ENCODE measurements around the gene EPG5.

EPG5 gene

GRCh38 chr18:45863469-45863868, 103.7 kb downstream of the EPG5 start:
- DNase-seq: no peak
- Histone ChIP-seq H3K9me3 (ENCODE audit: control extremely low read depth in 1 of 5, control insufficient read depth in 4 of 5, insufficient read depth in 2 of 5, low read depth in 1 of 5, low read length in 4 of 5) (peaks cover 0 to 4% (median 0%) of the 10 kb centered on the region in 5 experiments), H3K27me3 (replicated peaks in 2 of 5; ENCODE audit: control insufficient read depth in 4 of 5, insufficient read depth in 5 of 5, low read length in 4 of 5) (no peaks in the 10 kb centered on the region), H3K4me3 (ENCODE audit: control insufficient read depth in 1 of 7, extremely low read depth in 1 of 7, insufficient read depth in 4 of 7, low read depth in 2 of 7, low read length in 6 of 7) (no peak overlapping the region), H3K36me3 (ENCODE audit: control insufficient read depth in 4 of 4, insufficient read depth in 4 of 4, low read length in 3 of 4) (peaks cover 36 to 86% (median 63%) of the 10 kb centered on the region in 4 experiments), H3K4me1 (ENCODE audit: control extremely low read depth in 1 of 4, control insufficient read depth in 4 of 4, insufficient read depth in 4 of 4, low read length in 3 of 4) (no peaks in the 10 kb centered on the region), H3K27ac (ENCODE audit: insufficient read depth in 1 of 2, low read depth in 1 of 2, low read length in 2 of 2, poor library complexity in 1 of 2, severe bottlenecking in 2 of 2) (no peak overlapping the region)
- POLR2A ChIA-PET: no interaction called here
- CTCF ChIA-PET: no interaction called here
- WGBS (ENCODE audit: insufficient coverage): no CpG with 5 or more reads among the region's 1 CpG

GRCh38 chr18:45861926-45862325, 105.2 kb downstream of the EPG5 start:
- CTCF ChIA-PET: no interaction called here
- no peaks in the 10 kb centered on the region for H3K27me3 ChIP-seq (replicated peaks in 2 of 5; ENCODE audit: control insufficient read depth in 4 of 5, insufficient read depth in 5 of 5, low read length in 4 of 5)
- POLR2A ChIA-PET: no interaction called here
- no CpG with 5 or more reads among the region's 1 CpG for WGBS (ENCODE audit: insufficient coverage)
- H3K27ac ChIP-seq (ENCODE audit: insufficient read depth in 1 of 2, low read depth in 1 of 2, low read length in 2 of 2, poor library complexity in 1 of 2, severe bottlenecking in 2 of 2): no peak overlapping the region
- peaks cover 34 to 87% (median 64%) of the 10 kb centered on the region in 4 experiments for H3K36me3 ChIP-seq (ENCODE audit: control insufficient read depth in 4 of 4, insufficient read depth in 4 of 4, low read length in 3 of 4)
- no peak overlapping the region for H3K4me3 ChIP-seq (ENCODE audit: control insufficient read depth in 1 of 7, extremely low read depth in 1 of 7, insufficient read depth in 4 of 7, low read depth in 2 of 7, low read length in 6 of 7)
- no peaks in the 10 kb centered on the region for H3K4me1 ChIP-seq (ENCODE audit: control extremely low read depth in 1 of 4, control insufficient read depth in 4 of 4, insufficient read depth in 4 of 4, low read length in 3 of 4)
- H3K9me3 ChIP-seq (ENCODE audit: control extremely low read depth in 1 of 5, control insufficient read depth in 4 of 5, insufficient read depth in 2 of 5, low read depth in 1 of 5, low read length in 4 of 5): peaks cover 0 to 4% (median 0%) of the 10 kb centered on the region in 5 experiments
- no peak for DNase-seq

GRCh38 chr18:45860971-45861370, 106.2 kb downstream of the EPG5 start:
- no peak for DNase-seq
- ChIA-PET CTCF (interaction anchor here (0.9 kb wide), 1 partner anchor 19 kb away, joined by 4 read pairs; no protein-coding TSS in a partner anchor), POLR2A (no interaction called here)
- Histone ChIP-seq H3K9me3 (ENCODE audit: control extremely low read depth in 1 of 5, control insufficient read depth in 4 of 5, insufficient read depth in 2 of 5, low read depth in 1 of 5, low read length in 4 of 5) (peaks cover 0 to 4% (median 0%) of the 10 kb centered on the region in 5 experiments), H3K4me1 (ENCODE audit: control extremely low read depth in 1 of 4, control insufficient read depth in 4 of 4, insufficient read depth in 4 of 4, low read length in 3 of 4) (no peaks in the 10 kb centered on the region), H3K27me3 (replicated peaks in 2 of 5; ENCODE audit: control insufficient read depth in 4 of 5, insufficient read depth in 5 of 5, low read length in 4 of 5) (no peaks in the 10 kb centered on the region), H3K36me3 (ENCODE audit: control insufficient read depth in 4 of 4, insufficient read depth in 4 of 4, low read length in 3 of 4) (peaks cover 35 to 88% (median 60%) of the 10 kb centered on the region in 4 experiments), H3K4me3 (ENCODE audit: control insufficient read depth in 1 of 7, extremely low read depth in 1 of 7, insufficient read depth in 4 of 7, low read depth in 2 of 7, low read length in 6 of 7) (no peak overlapping the region), H3K27ac (ENCODE audit: insufficient read depth in 1 of 2, low read depth in 1 of 2, low read length in 2 of 2, poor library complexity in 1 of 2, severe bottlenecking in 2 of 2) (no peak overlapping the region)
- no CpG with 5 or more reads among the region's 3 CpGs for WGBS (ENCODE audit: insufficient coverage)

DNA sequence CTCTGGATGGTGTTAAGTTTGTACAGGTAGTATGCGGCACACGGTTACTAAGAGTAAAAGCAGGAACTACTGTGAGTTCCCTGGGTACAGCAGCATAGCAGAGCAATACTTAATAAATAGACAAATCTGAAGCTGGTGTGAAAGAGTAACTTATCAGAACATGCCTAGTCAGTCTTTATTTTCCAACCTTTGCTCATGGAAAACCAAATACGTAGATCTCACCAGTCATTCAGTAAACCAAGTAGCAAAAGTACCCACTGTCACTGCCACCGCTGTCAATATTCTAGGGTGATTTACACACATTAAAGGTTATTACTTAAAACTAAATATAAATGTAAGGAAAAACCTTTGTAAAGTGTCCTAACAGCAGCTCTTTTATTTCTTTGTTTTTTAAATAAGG, 106.6 kb downstream of the EPG5 start:
- H3K27ac ChIP-seq (ENCODE audit: insufficient read depth in 1 of 2, low read depth in 1 of 2, low read length in 2 of 2, poor library complexity in 1 of 2, severe bottlenecking in 2 of 2): no peak overlapping the region

GRCh38 chr18:45859334-45859733, 107.8 kb downstream of the EPG5 start:
- Histone ChIP-seq H3K36me3 (ENCODE audit: control insufficient read depth in 4 of 4, insufficient read depth in 4 of 4, low read length in 3 of 4) (peaks cover 31 to 88% (median 60%) of the 10 kb centered on the region in 4 experiments), H3K4me1 (ENCODE audit: control extremely low read depth in 1 of 4, control insufficient read depth in 4 of 4, insufficient read depth in 4 of 4, low read length in 3 of 4) (no peaks in the 10 kb centered on the region), H3K4me3 (ENCODE audit: control insufficient read depth in 1 of 7, extremely low read depth in 1 of 7, insufficient read depth in 4 of 7, low read depth in 2 of 7, low read length in 6 of 7) (no peak overlapping the region), H3K9me3 (ENCODE audit: control extremely low read depth in 1 of 5, control insufficient read depth in 4 of 5, insufficient read depth in 2 of 5, low read depth in 1 of 5, low read length in 4 of 5) (peaks cover 0 to 4% (median 0%) of the 10 kb centered on the region in 5 experiments), H3K27me3 (replicated peaks in 2 of 5; ENCODE audit: control insufficient read depth in 4 of 5, insufficient read depth in 5 of 5, low read length in 4 of 5) (no peaks in the 10 kb centered on the region), H3K27ac (ENCODE audit: insufficient read depth in 1 of 2, low read depth in 1 of 2, low read length in 2 of 2, poor library complexity in 1 of 2, severe bottlenecking in 2 of 2) (no peak overlapping the region)
- 100% methylated on average over 1 of the region's 3 CpGs for WGBS (ENCODE audit: insufficient coverage)
- ChIA-PET POLR2A (no interaction called here), CTCF (interaction anchor here (1.0 to 2.0 kb wide), 3 partner anchors 9 to 155 kb away, joined by 3 to 7 read pairs (median 4); no protein-coding TSS in a partner anchor)
- DNase-seq: no peak

More for the DNA sequence above, 106.6 kb downstream of the EPG5 start:
- DNase-seq: no peak
- H3K4me1 ChIP-seq (ENCODE audit: control extremely low read depth in 1 of 4, control insufficient read depth in 4 of 4, insufficient read depth in 4 of 4, low read length in 3 of 4): no peaks in the 10 kb centered on the region
- no peaks in the 10 kb centered on the region for H3K27me3 ChIP-seq (replicated peaks in 2 of 5; ENCODE audit: control insufficient read depth in 4 of 5, insufficient read depth in 5 of 5, low read length in 4 of 5)
- H3K4me3 ChIP-seq (ENCODE audit: control insufficient read depth in 1 of 7, extremely low read depth in 1 of 7, insufficient read depth in 4 of 7, low read depth in 2 of 7, low read length in 6 of 7): no peak overlapping the region
- H3K36me3 ChIP-seq (ENCODE audit: control insufficient read depth in 4 of 4, insufficient read depth in 4 of 4, low read length in 3 of 4): peaks cover 33 to 88% (median 61%) of the 10 kb centered on the region in 4 experiments
- WGBS (ENCODE audit: insufficient coverage): 92% methylated on average over 3 of the region's 4 CpGs
- ChIA-PET POLR2A (no interaction called here), CTCF (interaction anchor here (0.9 kb wide), 1 partner anchor 19 kb away, joined by 4 read pairs; no protein-coding TSS in a partner anchor)
- peaks cover 0 to 4% (median 0%) of the 10 kb centered on the region in 5 experiments for H3K9me3 ChIP-seq (ENCODE audit: control extremely low read depth in 1 of 5, control insufficient read depth in 4 of 5, insufficient read depth in 2 of 5, low read depth in 1 of 5, low read length in 4 of 5)

DNA sequence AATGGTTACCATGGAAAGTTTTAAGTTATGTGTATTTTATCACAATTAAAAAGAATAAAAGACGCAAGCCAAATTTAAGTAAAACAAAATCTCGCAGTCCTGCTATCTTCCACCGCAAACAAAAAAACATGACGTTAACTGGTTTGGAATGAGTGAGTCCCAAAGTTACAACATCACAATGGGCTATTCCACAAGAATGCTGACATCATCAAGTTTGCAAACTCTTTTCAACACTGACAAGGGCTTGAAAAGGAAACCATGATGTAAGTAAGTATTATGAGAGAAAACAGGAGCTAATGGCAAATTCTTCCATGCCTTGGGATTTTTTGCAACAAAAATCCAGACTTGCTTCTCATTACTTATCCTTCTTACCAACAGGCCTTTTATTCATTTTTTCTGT, 110.6 kb downstream of the EPG5 start:
- 100% methylated on average over 1 of the region's 4 CpGs for WGBS (ENCODE audit: insufficient coverage)

DNA sequence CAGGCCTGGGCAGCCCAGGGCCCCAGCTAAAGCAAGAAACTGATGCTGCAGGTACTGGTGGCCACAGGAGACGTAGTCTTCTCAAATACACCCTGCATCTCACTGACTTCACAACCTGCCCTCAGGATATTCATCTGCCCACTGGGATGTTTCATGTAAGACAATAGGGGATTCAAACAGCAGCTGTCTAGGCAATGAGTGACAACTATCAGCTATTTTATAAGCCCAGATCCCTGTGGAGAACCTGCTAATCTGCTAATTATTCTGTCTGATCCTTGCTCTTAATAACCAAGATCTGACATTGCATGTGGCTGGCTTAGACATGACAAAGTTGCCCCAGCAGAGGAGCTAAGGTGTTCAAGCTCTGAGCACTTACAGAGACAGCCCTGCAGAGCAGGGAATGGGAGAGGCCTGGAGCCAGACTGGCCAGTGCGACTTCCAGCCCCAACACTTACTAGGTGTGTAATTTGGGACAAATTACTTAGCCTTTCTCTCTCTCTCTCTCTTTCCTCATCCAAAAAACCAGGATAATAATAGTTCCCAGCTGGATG, 113.0 kb downstream of the EPG5 start:
- 100% methylated on average over 2 of the region's 2 CpGs for WGBS (ENCODE audit: insufficient coverage)
- H3K4me3 ChIP-seq (ENCODE audit: control insufficient read depth in 1 of 7, extremely low read depth in 1 of 7, insufficient read depth in 4 of 7, low read depth in 2 of 7, low read length in 6 of 7): no peak overlapping the region
- no peak for DNase-seq
- H3K27ac ChIP-seq (ENCODE audit: insufficient read depth in 1 of 2, low read depth in 1 of 2, low read length in 2 of 2, poor library complexity in 1 of 2, severe bottlenecking in 2 of 2): no peak overlapping the region
- ChIA-PET CTCF (interaction anchor here (1.2 to 6.4 kb wide), 5 partner anchors 15 to 190 kb away, joined by 3 to 20 read pairs (median 4); partner anchors contain the start of gene SLC14A1), POLR2A (no interaction called here)
- no peaks in the 10 kb centered on the region for H3K4me1 ChIP-seq (ENCODE audit: control extremely low read depth in 1 of 4, control insufficient read depth in 4 of 4, insufficient read depth in 4 of 4, low read length in 3 of 4)
- H3K36me3 ChIP-seq (ENCODE audit: control insufficient read depth in 4 of 4, insufficient read depth in 4 of 4, low read length in 3 of 4): peaks cover 31 to 88% (median 70%) of the 10 kb centered on the region in 4 experiments
- no peaks in the 10 kb centered on the region for H3K9me3 ChIP-seq (ENCODE audit: control extremely low read depth in 1 of 5, control insufficient read depth in 4 of 5, insufficient read depth in 2 of 5, low read depth in 1 of 5, low read length in 4 of 5)
- no peaks in the 10 kb centered on the region for H3K27me3 ChIP-seq (replicated peaks in 2 of 5; ENCODE audit: control insufficient read depth in 4 of 5, insufficient read depth in 5 of 5, low read length in 4 of 5)

More for the DNA sequence above, 110.6 kb downstream of the EPG5 start:
- peaks cover 29 to 86% (median 66%) of the 10 kb centered on the region in 4 experiments for H3K36me3 ChIP-seq (ENCODE audit: control insufficient read depth in 4 of 4, insufficient read depth in 4 of 4, low read length in 3 of 4)
- DNase-seq: no peak
- H3K27me3 ChIP-seq (replicated peaks in 2 of 5; ENCODE audit: control insufficient read depth in 4 of 5, insufficient read depth in 5 of 5, low read length in 4 of 5): no peaks in the 10 kb centered on the region
- no peaks in the 10 kb centered on the region for H3K9me3 ChIP-seq (ENCODE audit: control extremely low read depth in 1 of 5, control insufficient read depth in 4 of 5, insufficient read depth in 2 of 5, low read depth in 1 of 5, low read length in 4 of 5)
- no peak overlapping the region for H3K4me3 ChIP-seq (ENCODE audit: control insufficient read depth in 1 of 7, extremely low read depth in 1 of 7, insufficient read depth in 4 of 7, low read depth in 2 of 7, low read length in 6 of 7)
- POLR2A ChIA-PET: no interaction called here
- H3K27ac ChIP-seq (ENCODE audit: insufficient read depth in 1 of 2, low read depth in 1 of 2, low read length in 2 of 2, poor library complexity in 1 of 2, severe bottlenecking in 2 of 2): no peak overlapping the region
- CTCF ChIA-PET: interaction anchor here (2.9 kb wide), 1 partner anchor 23 kb away, joined by 11 read pairs; no protein-coding TSS in a partner anchor
- no peaks in the 10 kb centered on the region for H3K4me1 ChIP-seq (ENCODE audit: control extremely low read depth in 1 of 4, control insufficient read depth in 4 of 4, insufficient read depth in 4 of 4, low read length in 3 of 4)
